Activated T-cell treated with anti-CD3 and anti-CD28 coated beads for 24 hours (primary cell): ENCODE results near the gene NAA10.

ENCODE experiments used
- DNase-seq: peaks from one replicate; pipeline ENCODE4 v3.0.0-alpha.2; 2020; ENCODE audit warnings: low read depth

The NAA10 gene

GRCh38 chrX:153966841-153967535 lies 32.2 kb upstream of the NAA10 start:
- DNase-seq, result peak; percentile 24

DNA sequence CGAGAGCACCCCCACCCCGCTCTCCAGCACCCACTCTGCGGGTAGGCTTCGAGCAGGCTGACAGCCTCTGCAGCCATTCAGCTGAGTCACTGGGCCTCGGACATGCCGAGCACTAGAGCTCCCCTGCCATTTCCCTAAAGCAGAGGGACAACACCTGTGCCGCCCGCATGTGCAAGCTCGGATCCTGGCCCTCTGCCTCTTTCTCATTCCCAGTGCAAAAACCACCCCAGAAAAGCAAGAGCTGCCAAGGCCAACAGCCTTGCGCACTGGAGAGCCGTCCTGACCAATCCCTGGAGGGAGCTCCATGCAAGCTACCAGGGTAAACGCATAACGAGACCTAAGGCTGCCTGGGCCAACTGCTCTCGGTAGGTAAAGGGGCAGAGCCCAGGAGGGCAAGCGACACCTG lies 31.4 kb upstream of the NAA10 start:
- DNase-seq, result no peak

- no peak for DNase-seq
Observed at GRCh38 chrX:153965406-153965805, 30.6 kb upstream of the NAA10 start.

GRCh38 chrX:153964105-153964504 lies 29.3 kb upstream of the NAA10 start:
- DNase-seq, result no peak

GRCh38 chrX:153963546-153963945 lies 28.7 kb upstream of the NAA10 start:
- no peak for DNase-seq

- no peak for DNase-seq
Observed at GRCh38 chrX:153961292-153961691, 26.5 kb upstream of the NAA10 start.

DNA sequence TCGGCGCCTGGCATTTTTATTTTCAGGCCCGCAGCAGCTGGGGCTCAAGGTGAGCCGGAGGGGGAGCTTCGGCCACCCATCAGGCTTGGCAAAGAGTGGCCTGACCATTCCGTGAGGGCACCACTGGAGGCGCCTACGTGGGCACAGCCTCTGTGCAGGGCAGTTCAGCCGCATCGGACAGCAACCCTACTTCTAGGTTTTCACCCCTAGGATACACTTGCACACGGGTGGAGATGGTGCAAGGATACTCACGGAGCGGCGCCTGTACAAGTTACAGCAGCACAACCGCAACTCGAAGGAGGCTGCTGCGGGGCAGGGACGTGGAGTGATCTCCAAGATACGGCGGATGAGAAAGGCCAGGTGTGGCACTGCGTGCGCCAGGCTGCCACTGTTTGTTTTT lies 25.9 kb upstream of the NAA10 start:
- no peak for DNase-seq

- DNase-seq, result no peak
Observed at GRCh38 chrX:153960077-153960476, 25.2 kb upstream of the NAA10 start.

GRCh38 chrX:153959649-153960048 lies 24.8 kb upstream of the NAA10 start:
- DNase-seq, result no peak

- no peak for DNase-seq
Observed at GRCh38 chrX:153958605-153959004, 23.8 kb upstream of the NAA10 start.

DNA sequence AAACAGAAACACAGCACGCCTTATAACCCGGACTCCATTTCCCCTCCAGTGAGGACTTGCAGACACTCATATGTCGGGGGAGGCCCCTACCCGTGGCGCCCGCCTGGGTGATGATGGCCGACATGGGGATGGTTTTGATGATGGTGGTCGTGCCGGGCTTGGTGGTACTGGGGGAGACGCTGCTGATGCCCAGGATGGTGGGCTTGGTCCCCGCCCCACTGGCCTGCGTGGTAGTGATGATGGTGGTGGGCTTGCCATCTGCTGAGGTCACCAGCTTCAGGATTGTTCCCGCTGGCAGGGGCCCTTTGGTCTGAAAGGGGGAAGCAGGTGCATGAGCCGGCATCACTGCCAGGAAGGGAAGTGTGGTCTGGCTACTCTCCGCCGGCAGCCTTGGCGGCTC lies 22.4 kb upstream of the NAA10 start:
- no peak for DNase-seq

- DNase-seq, result no peak
Observed at GRCh38 chrX:153956044-153956907, 21.4 kb upstream of the NAA10 start.

GRCh38 chrX:153955228-153955732 lies 20.4 kb upstream of the NAA10 start:
- no peak for DNase-seq

DNA sequence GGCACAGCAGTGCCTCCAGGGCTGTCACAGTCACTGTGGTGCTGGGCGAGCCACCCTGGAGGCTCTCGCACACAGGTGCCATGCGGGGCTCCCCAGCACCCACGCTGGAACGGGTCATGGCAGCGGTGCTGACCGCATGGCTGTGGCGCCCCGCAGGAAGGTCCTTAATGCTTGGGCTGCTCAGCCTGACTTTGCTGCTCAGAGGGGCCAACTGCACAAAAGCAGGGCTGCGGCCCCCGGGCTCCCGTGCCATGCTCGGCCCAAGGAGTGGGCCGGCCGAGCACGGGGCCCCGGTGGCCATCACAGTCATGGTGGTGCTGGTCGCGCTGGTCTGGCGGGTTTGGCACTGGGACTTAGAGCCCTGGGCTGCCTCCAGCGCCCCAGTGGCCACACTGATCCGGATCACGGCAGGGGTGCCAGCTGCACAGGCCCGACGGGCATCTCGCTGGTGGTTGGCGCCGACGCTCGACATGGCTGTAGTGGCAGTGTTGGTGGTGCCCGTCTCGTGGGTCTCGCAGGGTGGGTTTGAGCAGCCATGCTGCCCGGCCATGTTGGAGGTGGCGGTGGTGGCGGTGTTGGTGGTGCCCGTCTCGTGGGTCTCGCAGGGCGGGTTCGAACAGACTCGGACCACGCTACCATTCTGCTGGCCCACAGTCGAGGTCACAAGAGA lies 19.9 kb upstream of the NAA10 start:
- no peak for DNase-seq

GRCh38 chrX:153953892-153954557 lies 19.2 kb upstream of the NAA10 start:
- DNase-seq, result no peak

DNA sequence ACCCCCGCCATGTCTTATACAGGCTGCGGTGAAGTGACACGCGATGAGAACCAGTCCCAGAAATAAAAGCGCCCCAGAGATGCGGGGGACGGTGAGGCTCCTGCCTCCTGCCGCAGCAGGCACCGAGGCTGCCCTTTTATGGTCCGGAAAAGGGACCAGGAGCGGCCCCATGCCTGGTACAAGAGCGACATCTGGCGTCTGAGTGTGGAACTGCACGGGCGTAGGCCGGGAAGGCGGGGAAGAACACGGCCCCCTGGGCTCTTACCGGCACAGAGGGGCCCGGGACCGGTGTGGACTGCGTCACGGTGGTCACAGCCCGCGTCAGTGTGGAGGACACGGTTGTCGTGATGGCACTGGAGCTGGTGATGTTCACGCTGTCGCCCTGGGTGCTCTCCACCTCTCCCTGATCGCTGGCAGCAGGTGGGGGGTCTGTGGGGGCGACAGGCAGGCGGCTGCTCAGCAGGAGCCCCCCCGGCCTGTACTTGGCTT lies 18.5 kb upstream of the NAA10 start:
- peak; percentile 67 for DNase-seq

- DNase-seq, result no peak
Observed at GRCh38 chrX:153952373-153953026, 17.7 kb upstream of the NAA10 start.

- no peak for DNase-seq
Observed at GRCh38 chrX:153951683-153952372, 17.0 kb upstream of the NAA10 start.

DNA sequence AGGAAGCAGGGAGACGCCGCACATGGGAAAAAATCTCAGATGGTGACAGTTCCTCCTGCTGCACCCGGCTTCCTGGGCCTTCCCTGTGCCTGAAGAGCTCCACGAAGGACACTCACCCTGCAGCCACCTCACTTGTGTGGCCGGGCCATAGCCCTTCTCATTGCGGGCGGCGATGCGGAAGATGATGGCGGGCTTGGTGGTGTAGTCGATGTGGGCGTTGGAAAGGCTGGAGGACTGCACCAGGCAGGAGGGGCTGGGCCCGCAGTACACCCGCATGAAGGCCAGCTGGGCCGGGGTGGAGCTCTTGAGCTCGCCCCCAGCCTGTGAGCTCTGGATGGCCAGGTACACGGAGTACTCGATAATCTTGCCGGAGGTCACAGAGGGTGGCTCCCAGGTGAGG lies 15.3 kb upstream of the NAA10 start:
- no peak for DNase-seq

- no peak for DNase-seq
Observed at GRCh38 chrX:153948847-153949805, 14.3 kb upstream of the NAA10 start.
